NCI-H2107 treated with DMSO at 0.1 percent for 48 hours (cell line): ENCODE data around the gene POU4F3.

Source experiments
- DNase-seq: peaks from one replicate; lab custom pipeline; 2025; ENCODE audit not compliant: unreplicated experiment; lab: John Stamatoyannopoulos, UW

POU4F3 gene

GRCh38 chr5:146339715-146340259, 1.1 kb downstream of the POU4F3 start:
- no peak for DNase-seq

GRCh38 chr5:146340260-146341081, 1.8 kb downstream of the POU4F3 start:
- DNase-seq = no peak

DNA sequence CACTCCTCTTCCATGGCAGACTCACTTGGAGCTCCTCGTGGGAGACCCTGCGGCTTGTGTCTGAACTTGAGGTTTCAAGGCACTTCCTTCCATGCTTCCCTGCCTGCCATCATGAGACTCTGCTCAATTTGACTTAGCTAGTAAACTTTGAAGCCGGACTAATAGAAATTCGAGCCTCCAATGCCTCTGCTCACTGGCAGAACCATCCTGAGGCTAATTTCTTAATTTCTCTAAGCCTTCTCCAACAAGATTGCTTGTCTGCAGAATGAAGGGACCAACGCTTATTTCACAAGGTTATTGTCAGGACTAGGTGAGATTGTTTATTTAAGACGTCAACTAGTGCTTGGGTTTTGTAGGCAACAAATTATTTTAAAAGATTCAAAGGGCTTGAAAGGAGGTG, 3.2 kb downstream of the POU4F3 start:
- no peak for DNase-seq

- no peak for DNase-seq
Observed at GRCh38 chr5:146342519-146342881, 3.9 kb downstream of the POU4F3 start.

- no peak for DNase-seq
Observed at GRCh38 chr5:146342882-146343865, 4.5 kb downstream of the POU4F3 start.

GRCh38 chr5:146344155-146345118, 5.8 kb downstream of the POU4F3 start:
- DNase-seq = no peak

DNA sequence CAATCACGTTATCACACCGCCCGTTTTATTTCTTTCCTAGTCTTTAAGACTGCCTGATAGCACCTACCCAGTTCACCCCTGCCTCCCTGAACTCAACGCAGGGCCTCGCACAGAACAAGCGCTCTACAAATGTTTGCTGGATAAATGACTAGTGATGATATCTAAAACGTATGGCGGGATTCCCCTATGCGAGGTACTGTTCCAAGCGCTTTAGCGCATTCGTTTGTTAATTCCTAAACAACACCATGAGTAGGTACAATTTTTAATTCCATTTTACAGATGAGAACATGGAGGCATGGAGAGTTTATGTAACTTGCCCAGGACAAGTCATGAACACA, 6.6 kb downstream of the POU4F3 start:
- DNase-seq = no peak

DNA sequence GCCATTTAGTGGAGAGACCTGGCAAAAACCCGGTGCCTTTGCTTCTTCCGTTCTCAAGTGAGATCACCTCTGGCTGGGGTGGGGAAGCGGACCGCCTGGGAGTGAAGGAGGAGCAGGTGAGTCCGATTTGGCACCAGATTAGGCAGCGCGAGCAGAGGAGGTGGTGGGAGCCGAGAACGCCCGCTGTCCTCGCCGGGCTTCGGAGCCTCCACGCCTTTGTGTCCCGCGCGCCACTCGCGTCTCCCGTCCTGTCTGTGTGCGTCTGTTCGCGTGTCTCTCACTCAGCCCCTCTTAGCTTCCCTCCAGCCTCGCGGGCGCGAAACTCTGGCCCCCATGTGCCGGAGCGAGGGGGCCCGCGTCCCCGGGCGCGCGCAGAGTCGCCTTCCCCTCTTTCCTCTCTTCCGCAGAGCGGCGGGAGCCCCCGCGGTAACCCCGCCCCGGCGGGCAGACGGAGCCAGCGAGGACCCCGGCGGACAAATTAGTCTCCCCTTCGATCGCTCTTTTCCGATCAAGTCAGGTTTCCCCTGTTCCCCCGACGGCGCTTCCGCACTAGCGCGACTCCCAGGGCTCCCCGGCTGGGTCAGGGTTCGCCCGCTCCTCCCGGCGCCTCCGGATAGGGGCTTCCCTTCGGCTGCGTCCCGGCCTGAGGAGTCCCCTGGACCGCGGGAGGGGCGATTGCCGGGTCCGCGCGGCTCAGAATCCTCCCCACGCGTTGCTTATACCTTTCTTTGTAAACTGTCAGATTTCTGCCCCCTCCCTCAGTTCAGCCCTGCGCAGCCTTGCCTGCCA, 7.1 kb downstream of the POU4F3 start:
- DNase-seq = no peak

- DNase-seq = no peak
Observed at GRCh38 chr5:146357126-146357525, 18.5 kb downstream of the POU4F3 start.

DNA sequence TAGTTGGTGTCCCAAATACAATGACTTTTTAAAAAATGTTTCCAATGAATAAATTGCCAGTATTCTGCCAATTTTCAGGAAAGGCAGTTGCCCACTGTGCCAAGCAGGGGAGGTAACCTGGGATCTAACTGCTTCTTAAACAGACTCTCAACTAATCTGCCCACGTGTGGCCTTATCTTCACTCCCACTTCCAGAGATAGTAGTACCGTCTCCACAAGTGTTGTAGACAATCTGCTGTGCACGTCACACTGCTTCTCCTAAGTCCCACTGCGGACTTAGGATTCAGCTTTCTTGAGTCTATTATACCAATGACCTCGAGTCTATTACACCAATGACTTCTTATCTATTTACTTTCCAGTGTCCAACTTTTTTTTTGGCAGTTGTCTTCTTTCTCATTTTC, 21.2 kb downstream of the POU4F3 start:
- DNase-seq = no peak

DNA sequence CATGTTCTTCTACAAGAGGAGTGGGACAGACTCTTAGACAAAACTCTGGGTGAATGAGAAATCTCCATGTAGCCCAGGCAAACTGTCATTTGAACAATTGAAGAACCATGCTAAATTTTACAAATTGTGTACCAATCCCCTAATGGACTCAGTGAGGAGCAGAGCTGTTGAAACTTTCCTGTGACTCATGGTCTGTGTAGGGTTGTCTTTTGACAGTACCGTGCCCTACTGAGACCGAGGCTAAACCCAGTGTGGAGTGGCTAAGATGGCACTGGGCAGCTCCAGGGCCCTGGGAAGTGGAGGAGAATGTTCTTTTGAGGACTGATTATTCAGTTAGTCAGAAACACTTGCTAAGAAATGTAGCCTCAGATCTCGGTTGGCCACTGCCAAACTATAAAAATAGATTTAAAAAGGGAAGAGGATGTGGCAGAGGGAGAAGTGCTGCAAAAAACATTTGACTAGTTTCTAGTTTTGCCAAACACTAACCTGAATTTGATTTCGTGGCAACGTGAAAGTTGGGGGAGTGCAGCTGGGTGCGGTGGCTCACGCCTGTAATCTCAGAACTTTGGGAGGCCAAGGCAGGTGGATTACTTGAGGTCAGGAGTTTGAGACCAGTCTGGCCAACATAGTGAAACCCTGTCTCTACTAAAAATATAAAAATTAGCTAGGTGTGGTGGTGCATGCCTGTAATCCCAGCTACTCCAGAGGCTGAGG, 24.7 kb downstream of the POU4F3 start:
- DNase-seq = no peak

DNA sequence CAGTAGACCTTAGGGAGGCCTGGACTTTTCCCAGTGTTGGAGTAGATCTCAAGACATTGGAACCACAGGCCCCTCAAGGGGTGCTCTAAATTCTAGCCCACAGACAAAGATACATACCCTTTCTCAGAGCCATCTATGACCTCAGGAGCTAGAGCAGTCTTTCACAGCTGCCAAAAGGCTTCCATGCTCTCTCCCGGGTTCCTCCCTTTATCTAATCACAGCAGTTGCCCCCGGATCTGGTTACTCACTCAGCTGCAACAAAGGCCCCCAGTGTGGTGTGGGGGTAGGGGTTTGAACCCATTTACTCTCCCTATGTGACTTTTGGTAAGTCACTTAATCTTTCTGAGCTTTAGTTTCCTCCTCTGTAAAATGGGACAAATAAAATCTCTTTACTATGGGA, 27.0 kb downstream of the POU4F3 start:
- no peak for DNase-seq

GRCh38 chr5:146366904-146367303, 28.3 kb downstream of the POU4F3 start:
- DNase-seq = no peak

DNA sequence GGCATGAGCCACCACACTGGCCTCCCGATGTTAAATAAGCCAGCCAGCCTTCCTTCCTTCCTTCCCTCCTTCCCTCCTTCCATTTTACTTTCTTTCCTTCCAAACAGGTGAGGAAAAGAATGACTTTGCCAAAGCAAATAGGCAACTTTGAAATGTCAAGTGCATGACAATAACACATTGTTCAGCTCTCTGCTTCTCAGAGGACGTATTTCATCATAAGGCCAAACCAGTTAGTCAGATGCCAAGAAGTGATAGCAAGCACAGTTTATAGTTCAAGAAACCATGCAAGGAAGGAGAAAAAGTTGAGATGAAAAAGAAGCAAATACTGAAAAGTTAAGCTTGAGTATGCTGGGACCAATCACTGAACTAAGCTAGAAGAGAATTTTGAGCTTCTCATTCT, 29.5 kb downstream of the POU4F3 start:
- no peak for DNase-seq

- no peak for DNase-seq
Observed at GRCh38 chr5:146369691-146370090, 31.1 kb downstream of the POU4F3 start.

DNA sequence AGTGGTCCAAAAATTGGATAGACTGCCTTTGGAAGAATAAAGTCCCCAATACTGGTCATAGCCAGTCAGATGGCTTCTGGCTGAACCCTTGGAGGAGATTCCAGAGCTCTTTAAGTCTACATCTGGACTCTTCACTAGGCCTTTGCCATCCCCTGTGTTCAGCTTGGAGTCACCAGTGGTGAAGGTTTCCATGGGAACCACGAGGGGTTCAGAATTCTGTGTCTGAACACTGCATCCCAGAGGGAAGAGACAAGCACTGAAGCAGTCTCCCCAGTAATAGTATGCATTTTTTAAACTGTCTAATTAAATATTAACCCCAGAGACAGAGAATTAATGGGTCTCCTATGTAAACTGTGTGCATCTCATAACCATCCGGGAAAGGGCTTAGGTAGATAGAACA, 38.2 kb downstream of the POU4F3 start:
- DNase-seq = no peak

GRCh38 chr5:146378986-146379385, 40.3 kb downstream of the POU4F3 start:
- DNase-seq = no peak

DNA sequence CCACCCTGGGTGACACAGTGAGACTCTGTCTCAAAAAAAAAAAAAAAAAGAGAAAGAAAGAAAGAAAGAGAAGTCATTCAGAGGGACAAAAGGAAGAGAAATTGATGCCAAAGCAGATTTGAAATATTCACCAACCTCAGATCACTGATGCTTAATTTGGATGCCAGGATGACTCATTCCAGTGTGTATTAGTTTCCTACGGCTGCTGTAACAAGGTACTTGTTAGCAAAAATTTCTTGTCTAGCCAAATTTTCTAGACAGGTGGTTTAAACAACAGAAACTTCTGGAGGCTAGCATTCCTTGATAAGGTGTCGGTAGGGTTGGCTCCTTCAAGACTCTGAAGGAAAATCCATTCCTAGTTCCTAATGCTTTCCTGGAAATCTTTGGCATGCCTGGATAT, 42.1 kb downstream of the POU4F3 start:
- no peak for DNase-seq

DNA sequence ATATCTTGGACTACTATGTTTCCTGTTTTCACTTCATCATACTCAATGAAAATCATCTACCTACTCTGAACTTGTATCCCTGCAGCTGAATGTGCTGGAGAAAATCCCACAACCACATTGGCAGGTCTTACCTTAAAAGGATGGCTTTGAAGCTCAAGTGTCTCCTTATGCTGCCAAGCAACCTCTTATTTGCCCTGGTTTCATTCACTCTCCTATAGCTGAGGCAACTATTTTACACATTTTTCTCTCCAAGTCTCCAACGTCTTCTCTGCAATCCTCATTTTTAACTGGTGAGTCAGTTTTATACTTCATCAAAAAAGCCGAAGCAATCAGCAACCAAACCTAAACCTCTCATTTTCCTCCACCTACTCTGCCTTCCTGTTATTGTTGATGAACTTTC, 49.7 kb downstream of the POU4F3 start:
- DNase-seq = no peak
